NB4 (cell line): ENCODE data around the gene CASTOR1.

Source experiments
- DNase-seq: peaks from one replicate; pipeline ENCODE4 v3.0.0; 2010; ENCODE audit warnings: low read depth
- H3K4me3 ChIP-seq: one replicate; pipeline ENCODE4 v1.5.1; 2011; ENCODE audit warnings: mild to moderate bottlenecking, low read depth, low read length, moderate library complexity
- CTCF ChIP-seq: IDR thresholded peaks from one replicate; pipeline ENCODE4 v1.5.1; 2012; ENCODE audit warnings: low read depth, low read length
- MAX ChIP-seq: IDR thresholded peaks from 2 replicates; pipeline ENCODE4 v1.6.1; 2011; ENCODE audit warnings: low read depth, low read length
- MYC ChIP-seq: IDR thresholded peaks from 2 replicates; pipeline ENCODE4 v1.6.1; 2011; ENCODE audit warnings: low read depth, low read length
- POLR2A ChIP-seq: IDR thresholded peaks from 2 replicates; pipeline ENCODE4 v1.6.1; 2011; ENCODE audit warnings: mild to moderate bottlenecking; ENCODE audit not compliant: insufficient read length; ENCODE audit errors: extremely low read depth

Gene CASTOR1

GRCh38 chr22:30326706-30327362 lies 37.5 kb upstream of the CASTOR1 start, which contains the start of gene TBC1D10A:
TSS of gene TBC1D10A (minus strand) at chr22:30326941. CDS start at chr22:30326881, 60 bp downstream.
- peak; percentile 91 for DNase-seq
- peak; percentile 40 for TF ChIP-seq POLR2A
- TF ChIP-seq MYC = no peak
- H3K4me3 ChIP-seq = peak within 1 kb of the TSS; percentile 58

GRCh38 chr22:30326255-30326705 lies 37.0 kb upstream of the CASTOR1 start:
- TF ChIP-seq CTCF (no peak), MYC (no peak), POLR2A (no peak), MAX (no peak)
- no peak for DNase-seq

GRCh38 chr22:30325724-30326254 lies 36.5 kb upstream of the CASTOR1 start:
- H3K4me3 ChIP-seq = peak overlapping the region; percentile 56
- DNase-seq = no peak
- no peak for TF ChIP-seq MYC
- TF ChIP-seq POLR2A = no peak
- TF ChIP-seq CTCF = no peak
- no peak for TF ChIP-seq MAX

More at GRCh38 chr22:30326255-30326705, 37.0 kb upstream of the CASTOR1 start:
- peak overlapping the region; percentile 56 for H3K4me3 ChIP-seq

- no peak for TF ChIP-seq MYC
- TF ChIP-seq CTCF = no peak
- no peak for TF ChIP-seq POLR2A
- TF ChIP-seq MAX = no peak
- H3K4me3 ChIP-seq = no peak overlapping the region
- no peak for DNase-seq
These were observed 35.9 kb upstream of the CASTOR1 start for GRCh38 chr22:30325065-30325720.

- no peak overlapping the region for H3K4me3 ChIP-seq
- no peak for TF ChIP-seq CTCF
- no peak for TF ChIP-seq MYC
- DNase-seq = peak; percentile 54
These were observed 34.9 kb upstream of the CASTOR1 start for GRCh38 chr22:30324014-30324730.

- no peak overlapping the region for H3K4me3 ChIP-seq
- no peak for TF ChIP-seq CTCF
- TF ChIP-seq MYC = no peak
- TF ChIP-seq MAX = no peak
- no peak for TF ChIP-seq POLR2A
These were observed 33.9 kb upstream of the CASTOR1 start for GRCh38 chr22:30323246-30323645.

More at GRCh38 chr22:30323246-30323645, 33.9 kb upstream of the CASTOR1 start:
- no peak for DNase-seq
